Stimulated activated CD8-positive, alpha-beta memory T cell treated with anti-CD3 and anti-CD28 coated beads, Interleukin-4, amount 100 ng/mL, for 1 hour (primary cell): Measurements from ENCODE around the gene PITRM1.

Experiments used
- DNase-seq, 2 donors: peaks; one replicate each; pipeline ENCODE4 v3.0.0-alpha.2; 2020; ENCODE audit warnings: low read depth in 2 of 2, low spot score in 1 of 2

Gene PITRM1

DNA sequence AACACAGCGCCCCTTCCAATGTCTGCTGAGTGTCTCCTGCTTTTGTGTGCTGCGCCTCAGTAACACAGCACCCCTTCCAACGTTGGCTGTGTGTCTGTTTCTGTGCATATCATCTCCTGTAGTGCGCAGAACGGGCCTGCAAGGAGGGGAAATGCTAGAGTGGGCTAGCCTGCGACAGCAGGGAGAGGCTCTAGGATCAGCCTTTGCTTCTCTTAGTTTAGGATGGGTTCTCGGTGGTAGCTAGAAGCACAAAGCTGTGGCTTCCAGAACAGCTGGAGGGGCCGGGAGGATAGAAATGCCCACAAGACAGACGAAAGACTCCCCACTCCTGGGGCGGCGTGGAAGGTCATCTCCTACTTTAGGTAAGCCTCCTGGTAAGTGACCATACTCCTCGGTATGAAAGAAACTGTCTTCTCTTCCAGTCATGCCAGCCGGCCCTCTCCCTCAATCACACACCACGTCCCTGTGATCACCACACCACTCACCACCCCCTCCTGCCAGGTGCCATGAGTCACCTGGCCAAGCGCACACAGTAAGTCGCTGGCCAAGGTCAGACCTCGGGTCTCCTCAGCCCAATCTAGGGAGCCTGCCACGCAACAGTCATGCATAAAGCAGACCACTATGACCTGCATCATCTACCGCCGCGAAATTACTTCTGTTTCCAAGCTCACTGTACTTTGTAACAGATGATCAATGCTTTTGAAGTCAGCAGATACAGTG lies 4.8 kb downstream of the PITRM1 start:
- no peak for DNase-seq

DNA sequence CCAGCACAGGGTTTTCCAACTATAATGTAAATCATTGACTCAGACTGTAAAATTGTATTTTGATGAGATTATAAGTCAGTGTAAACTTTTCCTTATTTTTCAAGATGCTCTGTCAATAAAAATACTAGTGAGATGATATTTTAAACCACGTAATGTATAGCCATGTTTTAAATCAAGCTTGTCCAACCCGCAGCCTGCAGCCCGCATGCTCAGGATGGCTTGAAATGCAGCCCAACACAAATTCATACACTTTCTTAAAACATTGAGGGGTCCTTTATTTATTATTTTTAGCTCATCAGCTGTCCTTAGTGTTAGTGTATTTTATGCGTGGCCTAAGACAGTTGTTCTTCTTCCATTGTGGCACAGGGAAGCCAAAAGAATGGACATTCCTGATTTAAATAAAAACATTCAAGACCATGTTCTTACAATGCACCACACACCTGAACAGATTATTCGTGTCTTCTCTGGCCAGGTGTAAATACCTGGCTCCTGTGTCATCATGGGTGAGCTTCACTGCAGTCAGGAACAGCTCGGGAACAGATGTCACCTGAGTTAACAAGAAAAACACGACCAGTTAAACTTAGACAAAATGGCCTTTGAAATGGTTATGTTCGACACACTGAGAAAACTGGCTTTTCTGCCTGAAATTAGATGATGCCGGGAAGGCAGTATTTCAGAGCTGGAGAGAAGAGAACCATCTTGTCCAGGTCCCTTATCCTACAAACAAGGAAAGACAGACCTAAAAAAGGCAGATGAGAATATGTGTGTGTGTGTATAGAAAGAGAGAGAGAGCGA lies 5.9 kb downstream of the PITRM1 start:
- DNase-seq: no peak

GRCh38 chr10:3165196-3165595 lies 7.4 kb downstream of the PITRM1 start:
- no peak for DNase-seq

DNA sequence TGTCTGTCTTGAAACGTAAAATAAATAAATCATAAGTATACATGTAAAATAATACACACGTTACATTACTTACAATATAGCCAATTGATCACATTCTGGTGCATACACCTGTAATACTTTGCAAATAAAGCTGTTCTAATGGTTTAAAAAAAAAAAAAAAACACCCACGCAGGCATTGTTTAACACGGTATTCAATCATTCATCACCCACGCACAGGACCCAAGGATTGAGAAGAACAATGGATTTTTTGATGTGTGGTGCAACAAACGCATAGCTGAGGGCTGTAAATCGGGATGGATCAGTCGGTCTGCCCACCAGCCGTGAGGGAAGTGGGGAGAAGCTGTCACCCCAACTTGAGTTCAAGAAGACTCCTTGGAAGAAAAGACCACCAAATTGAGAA lies 8.7 kb downstream of the PITRM1 start:
- DNase-seq: no peak

GRCh38 chr10:3162533-3162932 lies 10.0 kb downstream of the PITRM1 start:
- DNase-seq: no peak

DNA sequence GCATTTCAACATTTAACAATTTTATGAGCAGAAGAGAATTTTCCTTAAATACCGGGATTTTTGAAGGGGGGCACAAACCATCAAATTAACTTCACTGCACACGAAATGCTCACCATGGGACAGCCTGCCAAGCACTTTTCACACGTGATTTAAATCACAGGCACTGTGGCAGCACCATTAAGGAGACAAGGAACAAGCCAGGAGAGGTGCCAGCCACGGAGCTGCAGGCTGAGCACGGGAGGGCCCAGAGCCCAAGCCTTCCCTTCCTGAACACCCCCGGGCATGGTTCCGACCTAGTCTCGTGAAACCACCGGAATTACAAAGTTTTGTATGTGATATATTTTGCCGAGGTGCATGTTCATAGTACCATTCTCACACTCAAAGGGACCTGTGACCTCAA lies 13.4 kb downstream of the PITRM1 start:
- no peak for DNase-seq

DNA sequence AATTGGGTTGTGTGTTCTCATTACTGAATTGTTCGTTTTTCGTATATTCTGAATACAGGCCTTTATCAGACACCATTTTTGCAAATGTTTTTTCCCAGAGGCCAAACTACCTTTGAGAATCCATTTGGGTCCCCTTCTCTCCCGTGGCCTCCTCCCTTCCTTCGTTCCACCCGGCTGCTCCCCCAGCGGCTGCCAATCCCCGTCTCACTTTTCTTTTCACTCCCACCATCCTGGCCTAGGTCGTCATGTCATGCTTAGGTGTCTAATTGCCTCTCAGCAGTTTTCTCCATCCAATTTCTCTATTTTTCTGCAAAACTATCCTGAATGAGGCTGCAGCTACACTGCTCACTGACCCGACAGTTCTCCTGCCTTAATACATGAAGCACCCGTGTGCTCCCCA lies 17.9 kb downstream of the PITRM1 start:
- DNase-seq: no peak

DNA sequence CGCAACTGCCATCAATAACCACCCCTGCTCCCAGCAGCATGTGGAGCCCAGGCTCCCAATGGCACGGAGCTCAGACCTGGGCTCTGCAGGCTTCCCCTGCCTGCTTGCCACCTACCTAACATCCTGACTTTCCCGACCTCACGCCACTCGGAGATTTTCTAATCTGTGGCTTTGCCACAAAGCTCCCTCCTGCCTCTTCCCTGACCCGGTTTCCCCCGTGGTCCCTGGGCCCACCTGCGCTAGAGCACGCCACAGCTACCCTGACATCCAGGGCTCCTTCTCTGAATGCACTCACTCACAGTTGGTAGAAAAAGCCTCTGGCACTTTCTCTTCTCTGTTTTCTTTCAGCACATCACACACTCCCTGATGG lies 20.0 kb downstream of the PITRM1 start:
- no peak for DNase-seq

GRCh38 chr10:3151889-3152565 lies 20.6 kb downstream of the PITRM1 start:
- DNase-seq: no peak

DNA sequence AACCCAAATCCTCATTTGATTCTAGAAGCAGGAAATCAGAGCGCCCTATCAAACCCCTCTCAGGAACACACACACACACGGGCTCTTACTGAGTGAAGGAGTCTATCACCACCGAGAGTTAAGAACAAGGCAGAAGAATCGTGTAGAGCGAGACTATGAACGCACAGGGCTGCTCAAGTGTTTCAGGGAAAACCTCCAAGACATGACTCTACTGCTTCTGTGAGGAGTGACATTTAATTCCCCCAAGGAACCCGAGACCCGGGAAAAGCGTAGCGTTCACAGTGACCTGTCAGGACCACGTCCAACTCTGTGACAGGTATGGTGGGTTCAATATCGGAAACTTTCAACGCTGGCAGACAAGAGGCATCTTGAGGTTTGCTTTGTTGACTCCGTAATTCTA lies 21.6 kb downstream of the PITRM1 start:
- DNase-seq: no peak

DNA sequence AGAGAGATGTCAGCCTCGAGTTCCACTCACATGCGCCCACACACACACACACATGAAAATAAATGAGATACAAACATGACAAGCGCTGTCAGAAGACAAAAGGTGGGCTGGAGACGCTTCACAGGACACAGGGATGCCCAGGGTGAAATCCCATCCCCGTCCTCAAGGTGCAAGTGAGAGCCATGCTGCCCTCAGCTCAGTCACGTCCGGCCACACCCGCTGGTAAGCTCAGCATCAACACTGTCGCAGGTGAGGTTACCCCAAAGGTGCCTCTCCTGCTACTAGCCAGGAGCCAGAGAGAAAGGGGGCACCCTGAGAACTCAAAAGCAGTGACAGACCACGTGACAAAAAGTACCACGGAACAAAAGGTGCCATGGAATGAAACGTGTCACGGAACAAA lies 22.2 kb downstream of the PITRM1 start:
- DNase-seq: no peak

- no peak for DNase-seq
Measured at GRCh38 chr10:3149918-3150317, 22.7 kb downstream of the PITRM1 start.

DNA sequence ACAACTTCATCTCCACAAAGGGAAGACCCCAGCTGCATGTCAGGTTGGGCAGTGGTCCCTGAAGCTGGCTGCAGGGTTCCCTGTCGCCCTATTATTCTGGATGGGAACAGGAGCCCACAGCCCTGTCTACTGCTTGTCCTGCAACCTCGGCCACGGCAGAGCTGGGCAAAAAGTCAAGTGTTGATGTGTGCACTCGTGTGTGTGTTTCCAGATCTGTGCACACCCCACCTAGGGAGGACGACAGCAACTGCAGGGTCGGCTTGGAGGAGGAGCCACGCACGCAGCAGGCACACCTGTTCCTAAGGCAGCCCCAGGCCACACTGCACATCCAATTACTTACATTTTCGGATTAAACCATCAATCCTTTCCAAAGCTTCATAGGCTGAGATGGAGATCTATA lies 23.6 kb downstream of the PITRM1 start:
- no peak for DNase-seq

GRCh38 chr10:3148041-3148440 lies 24.5 kb downstream of the PITRM1 start:
- no peak for DNase-seq

DNA sequence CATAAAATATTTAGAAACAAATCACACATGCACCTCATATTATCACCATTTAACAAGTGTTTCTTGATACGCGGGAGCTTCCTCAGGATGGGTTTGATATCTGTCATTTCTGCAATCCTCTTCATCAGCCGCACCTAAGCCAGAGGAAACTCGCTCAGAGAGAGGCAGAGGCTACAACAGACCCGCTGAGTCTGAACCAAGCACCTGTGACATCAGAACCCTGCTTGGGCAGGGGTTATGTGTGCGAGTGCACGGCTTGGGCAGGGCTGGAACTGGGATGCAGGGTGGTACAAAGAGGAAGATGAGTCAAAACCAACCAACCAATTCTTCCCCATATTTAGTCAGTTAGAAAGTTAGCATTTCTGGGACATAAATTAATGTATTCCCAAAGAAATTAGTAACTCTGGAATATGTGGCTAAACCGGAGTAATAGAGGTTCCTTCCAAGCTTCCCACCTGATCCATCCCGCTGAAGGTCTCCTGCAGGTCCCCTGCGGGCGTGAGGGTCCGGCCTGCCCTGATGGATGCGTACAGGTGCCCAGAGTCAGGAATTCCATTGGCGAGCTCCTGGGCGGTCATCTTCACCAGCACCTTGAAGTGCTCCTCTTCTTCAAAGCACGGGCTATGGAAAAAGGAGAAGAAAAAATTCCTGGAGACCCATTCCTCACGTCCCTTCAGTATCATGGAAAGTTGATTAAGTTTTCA lies 25.3 kb downstream of the PITRM1 start:
- no peak for DNase-seq

GRCh38 chr10:3146289-3146688 lies 26.3 kb downstream of the PITRM1 start:
- no peak for DNase-seq

DNA sequence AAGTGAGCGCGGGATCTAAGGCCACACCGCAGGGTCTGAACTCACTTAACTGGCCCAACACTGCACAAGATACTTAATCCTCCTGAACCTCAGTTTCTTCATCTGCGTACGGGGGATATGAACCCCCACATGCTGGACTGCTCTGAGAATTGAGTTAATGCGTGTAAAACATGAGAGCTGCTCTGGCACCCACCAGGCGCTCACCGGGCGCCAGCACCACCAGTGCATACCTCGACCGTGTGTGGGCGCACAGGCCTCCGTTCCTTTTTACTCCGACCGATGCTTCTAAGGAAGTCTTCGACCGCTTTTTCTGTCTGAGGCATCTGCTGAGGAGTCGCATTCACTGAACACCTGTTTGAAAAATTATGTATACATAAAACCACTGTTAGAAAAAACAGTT lies 27.2 kb downstream of the PITRM1 start:
- DNase-seq: no peak

DNA sequence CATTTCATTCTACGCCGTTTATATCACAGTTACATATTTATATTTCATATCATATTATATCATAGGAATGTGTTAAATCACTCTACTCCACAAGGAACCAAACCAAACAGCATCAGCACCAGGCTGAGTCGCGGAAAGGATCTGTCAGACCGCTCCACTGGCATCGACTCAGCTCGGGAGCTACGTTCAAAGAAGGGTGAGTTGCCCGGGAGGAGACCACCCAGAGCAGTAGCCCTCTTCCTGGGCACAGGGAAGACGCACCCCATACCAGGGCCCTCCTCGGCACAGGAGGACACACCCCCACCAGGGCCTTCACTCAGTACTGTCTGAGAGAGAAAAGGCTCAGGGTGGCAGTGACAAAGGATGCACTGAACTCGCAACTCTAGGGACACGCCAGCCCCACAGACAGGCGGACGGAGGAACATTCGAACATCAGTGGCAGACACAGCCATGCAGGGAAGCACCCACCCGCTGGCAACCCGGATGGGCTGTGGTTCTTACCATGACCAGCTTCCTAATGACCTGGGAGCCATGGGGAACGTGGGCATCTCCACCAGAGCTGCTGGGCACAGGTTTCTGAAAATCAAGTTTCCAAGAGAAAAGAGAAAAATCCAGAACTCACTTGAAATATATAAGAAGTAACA lies 28.7 kb downstream of the PITRM1 start:
- no peak for DNase-seq

DNA sequence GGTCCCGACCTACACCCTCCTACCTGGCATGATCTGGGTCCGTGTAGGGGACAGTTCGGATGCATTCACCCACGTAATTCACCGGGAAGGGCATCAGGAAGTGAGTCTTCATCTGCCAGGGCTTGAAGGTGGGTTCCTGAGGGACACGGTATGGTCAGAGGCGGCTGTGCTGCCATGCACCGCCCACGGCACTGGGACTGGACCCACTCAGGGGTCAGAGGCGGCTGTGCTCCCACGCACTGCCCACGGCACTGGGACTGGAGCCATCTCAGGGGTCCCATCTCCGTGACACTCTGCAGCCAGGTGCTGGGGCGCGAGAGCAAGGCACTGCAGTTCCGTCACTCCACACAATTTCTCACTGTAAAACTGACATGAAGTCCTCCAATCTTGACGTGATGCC lies 29.2 kb downstream of the PITRM1 start:
- DNase-seq: no peak

DNA sequence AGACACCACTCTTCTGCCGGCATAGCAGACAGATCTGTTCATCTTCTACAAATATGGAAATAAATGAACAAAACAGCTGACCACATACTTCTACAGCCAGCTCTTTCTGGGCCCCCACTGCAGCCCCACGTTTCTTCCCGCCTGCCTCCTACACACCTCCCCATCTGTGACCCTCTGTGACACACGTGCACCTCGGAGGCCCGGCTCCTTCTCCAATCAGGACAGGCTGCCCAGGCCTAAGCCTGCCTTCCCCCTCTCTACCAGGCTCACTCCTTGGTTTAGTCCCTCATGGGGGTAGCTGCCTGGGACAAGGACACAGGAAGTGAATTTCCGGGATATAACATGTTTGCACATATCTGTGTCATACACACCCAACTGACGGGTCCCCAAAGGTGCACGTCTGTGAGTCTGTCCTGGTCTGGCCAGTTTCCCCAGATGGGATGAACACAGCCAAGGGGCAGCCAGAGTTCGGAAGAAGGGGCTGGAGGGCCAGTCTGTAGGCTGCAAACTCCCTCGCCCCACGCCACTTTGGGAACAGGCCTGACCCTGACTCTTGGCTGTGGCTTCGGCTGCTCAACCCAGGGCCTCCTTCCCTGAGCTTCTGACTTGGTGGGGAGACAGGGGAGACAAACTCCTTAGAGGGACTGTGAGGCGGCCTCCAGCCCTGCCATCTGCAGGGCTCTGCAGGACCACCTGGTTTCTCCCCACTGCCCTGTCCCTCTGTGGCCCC lies 30.3 kb downstream of the PITRM1 start:
- DNase-seq: no peak
